OCI-LY3 (cell line): ENCODE data around the gene TNK1.

ENCODE experiments used
- EZH2phosphoT487 ChIP-seq: fragments of 200-600 bp; shearing (Covaris generic); IDR thresholded peaks from 2 replicates; pipeline ENCODE4 v1.6.1; 2018; ENCODE audit warnings: antibody characterized with exemption, mixed run types, low read depth
- TF ChIP-seq, protein P1 (sequence below): fragments of 200-600, 300-600 bp; sonication (generic); IDR thresholded peaks from 2 replicates; pipeline ENCODE4 v1.5.1; 2014; ENCODE audit warnings: antibody characterized with exemption, low read length, low read depth

DNA sequence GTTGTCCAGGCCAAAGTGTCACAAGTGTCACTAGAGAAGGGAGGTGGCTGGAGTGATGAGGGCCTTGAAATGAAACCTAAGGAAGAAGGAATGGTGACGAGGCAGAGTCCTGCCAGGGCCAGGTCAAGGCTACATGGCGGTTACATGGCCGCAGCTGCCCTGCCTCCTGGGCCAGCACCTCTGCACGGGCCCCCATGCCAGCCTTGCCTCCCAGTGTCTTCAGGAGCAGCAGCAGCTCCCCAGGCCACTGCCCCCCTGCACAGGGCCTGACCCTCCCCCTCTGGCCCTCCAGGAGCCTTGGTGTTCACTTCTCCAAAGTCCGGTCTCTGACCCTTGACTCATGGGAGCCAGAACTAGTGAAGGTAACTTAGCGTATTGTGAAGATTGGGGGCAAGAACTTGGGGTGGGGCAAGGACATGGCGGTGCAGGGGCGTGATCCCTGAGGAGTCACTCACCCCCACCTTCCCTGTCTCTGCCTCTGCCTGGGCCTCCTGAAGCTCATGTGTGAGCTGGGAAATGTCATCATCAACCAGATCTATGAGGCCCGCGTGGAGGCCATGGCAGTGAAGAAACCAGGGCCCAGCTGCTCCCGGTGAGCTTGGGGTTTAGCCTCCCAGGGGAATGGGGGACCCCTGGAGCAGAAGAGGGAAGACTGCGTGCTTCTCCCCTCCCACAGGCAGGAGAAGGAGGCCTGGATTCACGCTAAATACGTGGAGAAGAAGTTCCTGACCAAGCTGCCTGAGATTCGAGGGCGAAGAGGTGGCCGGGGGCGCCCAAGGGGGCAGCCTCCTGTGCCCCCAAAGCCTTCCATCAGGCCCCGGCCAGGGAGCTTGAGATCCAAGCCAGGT lies 33.0 kb upstream of the TNK1 start:
- TF ChIP-seq, protein P1, sequence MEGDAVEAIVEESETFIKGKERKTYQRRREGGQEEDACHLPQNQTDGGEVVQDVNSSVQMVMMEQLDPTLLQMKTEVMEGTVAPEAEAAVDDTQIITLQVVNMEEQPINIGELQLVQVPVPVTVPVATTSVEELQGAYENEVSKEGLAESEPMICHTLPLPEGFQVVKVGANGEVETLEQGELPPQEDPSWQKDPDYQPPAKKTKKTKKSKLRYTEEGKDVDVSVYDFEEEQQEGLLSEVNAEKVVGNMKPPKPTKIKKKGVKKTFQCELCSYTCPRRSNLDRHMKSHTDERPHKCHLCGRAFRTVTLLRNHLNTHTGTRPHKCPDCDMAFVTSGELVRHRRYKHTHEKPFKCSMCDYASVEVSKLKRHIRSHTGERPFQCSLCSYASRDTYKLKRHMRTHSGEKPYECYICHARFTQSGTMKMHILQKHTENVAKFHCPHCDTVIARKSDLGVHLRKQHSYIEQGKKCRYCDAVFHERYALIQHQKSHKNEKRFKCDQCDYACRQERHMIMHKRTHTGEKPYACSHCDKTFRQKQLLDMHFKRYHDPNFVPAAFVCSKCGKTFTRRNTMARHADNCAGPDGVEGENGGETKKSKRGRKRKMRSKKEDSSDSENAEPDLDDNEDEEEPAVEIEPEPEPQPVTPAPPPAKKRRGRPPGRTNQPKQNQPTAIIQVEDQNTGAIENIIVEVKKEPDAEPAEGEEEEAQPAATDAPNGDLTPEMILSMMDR: no peak
- TF ChIP-seq EZH2phosphoT487: no peak
